Dedifferentiated amniotic fluid mesenchymal stem cell (primary cell): ENCODE results near the gene PHEX.

Experiments used
- DNase-seq: peaks from one replicate; pipeline ENCODE4 v3.0.0-alpha.2; 2016; ENCODE audit errors: extremely low spot score

Gene PHEX

GRCh38 chrX:22105231-22105630 is 73.1 kb downstream of the PHEX start:
- no peak for DNase-seq

GRCh38 chrX:22105971-22106370 is 73.8 kb downstream of the PHEX start:
- DNase-seq: no peak

GRCh38 chrX:22109442-22109841 is 77.3 kb downstream of the PHEX start:
- no peak for DNase-seq

GRCh38 chrX:22110729-22111494 is 78.8 kb downstream of the PHEX start:
- no peak for DNase-seq

GRCh38 chrX:22116605-22117546 is 84.8 kb downstream of the PHEX start:
- no peak for DNase-seq

- DNase-seq: no peak
Observed at GRCh38 chrX:22117633-22118032, 85.5 kb downstream of the PHEX start.

- no peak for DNase-seq
Observed at GRCh38 chrX:22118161-22118830, 86.2 kb downstream of the PHEX start.

- no peak for DNase-seq
Observed at GRCh38 chrX:22121161-22121560, 89.0 kb downstream of the PHEX start.

GRCh38 chrX:22122510-22122909 is 90.4 kb downstream of the PHEX start:
- no peak for DNase-seq

GRCh38 chrX:22124098-22124497 is 92.0 kb downstream of the PHEX start:
- DNase-seq: no peak

- DNase-seq: no peak
Observed at GRCh38 chrX:22125481-22125880, 93.4 kb downstream of the PHEX start.

- DNase-seq: no peak
Observed at GRCh38 chrX:22126327-22126726, 94.2 kb downstream of the PHEX start.

GRCh38 chrX:22128961-22129360 is 96.8 kb downstream of the PHEX start:
- DNase-seq: no peak

GRCh38 chrX:22134681-22135080 is 102.6 kb downstream of the PHEX start:
- DNase-seq: peak; percentile 43

GRCh38 chrX:22135171-22135711 is 103.1 kb downstream of the PHEX start:
- no peak for DNase-seq

GRCh38 chrX:22135994-22136684 is 104.0 kb downstream of the PHEX start:
- DNase-seq: peak; percentile 54

- no peak for DNase-seq
Observed at GRCh38 chrX:22136711-22137110, 104.6 kb downstream of the PHEX start.

- no peak for DNase-seq
Observed at GRCh38 chrX:22139822-22140221, 107.7 kb downstream of the PHEX start.

GRCh38 chrX:22141047-22141730 is 109.1 kb downstream of the PHEX start:
- no peak for DNase-seq

- DNase-seq: no peak
Observed at GRCh38 chrX:22147214-22147613, 115.1 kb downstream of the PHEX start.

GRCh38 chrX:22147942-22148341 is 115.8 kb downstream of the PHEX start:
- no peak for DNase-seq
